Fibroblast of upper back skin (primary cell): ENCODE results near the gene TP53I3.
A peak's percentile ranks its signal among the peaks of the same experiment; 100 is the strongest.
"Not testable (repeated sequence)": the region's sequence is repeated elsewhere in the genome, so short reads cannot be mapped to it uniquely, and the experiment has no call there.

Experiments used
- DNase-seq: peaks from one replicate; pipeline ENCODE4 v3.0.0-alpha.2; 2013

Gene TP53I3

GRCh38 chr2:24095171-24095677, 10.6 kb upstream of the TP53I3 start:
- DNase-seq, result not testable (repeated sequence)

- DNase-seq, result not testable (repeated sequence)
Measured at GRCh38 chr2:24093270-24093669, 8.6 kb upstream of the TP53I3 start.

DNA sequence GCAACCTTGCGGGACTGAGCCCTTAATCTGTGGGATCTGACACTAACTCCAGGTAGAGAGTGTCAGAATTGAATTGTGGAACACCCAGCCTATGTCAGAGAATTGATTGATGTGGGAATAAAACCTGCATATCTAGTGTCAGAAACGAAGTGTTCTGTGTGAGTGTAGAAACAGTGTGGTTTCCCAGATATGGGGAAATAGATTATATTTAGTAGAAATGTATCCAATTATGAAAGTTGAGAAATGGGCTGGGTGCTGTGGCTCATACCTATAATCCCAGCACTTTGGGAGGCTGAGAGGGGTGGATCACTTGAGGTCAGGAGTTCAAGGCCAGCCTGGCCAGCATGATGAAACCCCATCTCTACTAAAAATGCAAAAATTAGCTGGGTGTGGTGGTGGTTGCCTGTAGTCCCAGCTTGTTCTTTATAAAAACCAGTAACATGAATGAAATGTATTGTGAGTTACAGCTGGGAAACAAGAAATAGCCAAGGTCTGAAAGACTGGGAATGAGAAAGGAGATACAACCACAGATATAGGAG, 4.3 kb upstream of the TP53I3 start:
- DNase-seq, result no peak

DNA sequence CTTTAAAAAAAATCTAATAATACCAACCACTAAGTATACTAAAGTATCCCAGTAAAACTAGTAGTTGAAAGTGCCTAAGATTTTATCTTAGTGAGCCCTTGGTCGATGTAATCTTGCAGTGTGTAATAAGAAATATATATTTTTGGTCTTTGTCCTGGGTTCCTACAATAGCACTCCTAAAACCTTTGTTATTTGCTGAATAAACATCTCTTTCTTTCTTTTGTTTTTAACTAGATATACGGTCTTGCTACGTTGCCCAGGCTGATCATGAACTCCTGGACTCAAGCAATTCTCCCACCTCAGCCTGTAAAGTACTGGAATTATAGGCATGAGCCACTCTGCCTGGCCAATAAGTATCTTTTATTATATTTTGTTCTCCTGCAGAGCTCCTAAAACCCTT, 2.4 kb upstream of the TP53I3 start:
- no peak for DNase-seq

GRCh38 chr2:24086241-24086640, 1.6 kb upstream of the TP53I3 start:
- no peak for DNase-seq

GRCh38 chr2:24085200-24085489, 511 bp upstream of the TP53I3 start:
- DNase-seq, result no peak

GRCh38 chr2:24083567-24084385, 858 bp downstream of the TP53I3 start:
- DNase-seq, result peak; percentile 87

GRCh38 chr2:24082787-24083566, 1.7 kb downstream of the TP53I3 start:
- no peak for DNase-seq

DNA sequence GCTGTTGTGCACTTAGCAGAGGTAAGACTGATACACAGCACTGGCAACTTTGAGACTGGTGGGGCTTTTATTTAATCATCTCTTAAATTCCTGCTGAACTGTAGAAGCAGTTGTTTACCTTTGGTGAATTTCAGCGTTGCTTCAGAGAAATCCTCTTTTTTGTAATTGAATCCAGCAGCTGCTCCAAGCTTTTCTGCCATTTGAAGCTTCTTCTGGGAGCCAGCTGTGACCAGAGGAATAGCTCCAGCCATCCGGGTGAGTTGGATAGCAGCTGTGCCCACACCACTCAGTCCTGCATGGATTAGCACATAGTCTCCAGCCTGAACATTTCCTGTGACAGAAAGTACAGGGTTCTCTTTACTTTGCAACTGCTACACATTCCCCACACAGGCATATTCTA, 3.9 kb downstream of the TP53I3 start:
- DNase-seq, result no peak

- DNase-seq, result no peak
Measured at GRCh38 chr2:24077879-24078278, 6.8 kb downstream of the TP53I3 start.

GRCh38 chr2:24077535-24077877, 7.1 kb downstream of the TP53I3 start:
- no peak for DNase-seq

DNA sequence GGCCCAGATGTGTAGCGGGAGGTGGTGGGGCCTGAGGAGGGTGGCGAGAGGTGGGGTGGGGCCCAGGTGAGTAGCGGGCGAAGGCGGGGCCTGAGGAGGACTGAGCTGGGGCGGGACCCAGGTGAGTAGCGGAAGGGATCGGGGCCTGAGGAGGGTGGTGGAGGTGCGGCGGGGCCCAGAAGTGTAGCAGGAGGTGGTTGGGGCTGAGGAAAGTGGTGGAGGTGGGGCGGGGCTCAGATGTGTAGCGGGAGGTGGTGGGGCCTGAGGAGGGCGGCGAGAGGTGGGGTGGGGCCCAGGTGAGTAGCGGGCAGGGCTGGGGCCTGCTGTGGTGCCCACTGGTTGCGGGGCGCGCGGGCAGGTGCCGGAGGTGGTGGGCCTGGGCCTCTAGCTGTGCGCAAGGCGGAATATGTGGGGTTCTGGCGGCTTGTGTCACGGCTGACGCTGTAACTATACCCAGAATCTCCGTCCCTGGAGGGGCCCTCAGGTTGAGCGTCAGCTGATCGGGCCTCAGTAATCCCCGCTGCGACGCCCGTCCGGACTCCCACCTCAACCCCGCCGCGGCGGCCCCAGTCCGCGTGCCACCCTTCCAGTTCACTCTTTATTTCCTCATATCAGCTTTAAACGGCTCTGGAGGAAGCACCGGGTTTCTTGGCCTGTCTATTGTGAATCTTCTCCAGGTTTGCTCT, 7.6 kb downstream of the TP53I3 start:
- no peak for DNase-seq

GRCh38 chr2:24075915-24076848, 8.5 kb downstream of the TP53I3 start, which contains the start of gene SF3B6:
Gene SF3B6 (minus strand): TSS chr2:24076326. CDS start chr2:24076229, 97 bp downstream.
- peak; percentile 98 for DNase-seq

DNA sequence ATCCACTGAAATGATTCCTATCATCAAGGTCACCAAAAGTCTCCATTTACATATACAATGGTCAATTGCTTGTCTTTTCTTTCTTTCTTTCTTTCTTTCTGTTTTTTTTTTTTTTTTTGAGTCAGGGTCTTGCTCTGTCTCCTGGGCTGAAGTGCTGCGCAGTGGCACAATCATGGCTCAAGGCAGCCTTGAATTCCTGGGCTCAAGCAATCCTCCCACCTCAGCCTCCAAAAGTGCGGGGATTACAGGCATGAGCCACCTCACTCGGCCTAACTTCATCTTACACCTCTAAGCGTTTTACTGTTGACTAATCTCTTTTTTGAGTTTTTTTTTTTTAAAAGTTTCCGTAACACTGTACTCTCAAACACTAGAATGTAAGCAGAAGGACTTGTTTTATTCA, 9.4 kb downstream of the TP53I3 start:
- no peak for DNase-seq

DNA sequence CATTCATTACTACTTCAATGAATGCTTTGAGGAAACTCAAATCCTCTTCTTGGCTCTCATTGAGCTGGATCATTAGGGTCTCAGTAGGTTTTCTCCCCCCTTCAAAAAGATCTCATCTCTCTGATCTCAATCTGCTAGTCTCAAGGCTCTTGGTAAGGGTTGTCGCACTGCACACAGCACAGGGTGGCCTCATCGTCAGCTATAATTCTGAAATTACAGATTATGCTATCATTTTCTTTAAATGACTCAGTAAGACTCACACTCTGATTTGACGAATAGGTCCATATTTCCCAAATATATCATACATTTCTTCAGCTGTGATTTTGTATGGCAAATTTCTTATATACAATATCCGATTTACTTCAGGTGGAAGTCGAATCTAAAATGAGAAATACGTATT, 10.8 kb downstream of the TP53I3 start:
- DNase-seq, result no peak

DNA sequence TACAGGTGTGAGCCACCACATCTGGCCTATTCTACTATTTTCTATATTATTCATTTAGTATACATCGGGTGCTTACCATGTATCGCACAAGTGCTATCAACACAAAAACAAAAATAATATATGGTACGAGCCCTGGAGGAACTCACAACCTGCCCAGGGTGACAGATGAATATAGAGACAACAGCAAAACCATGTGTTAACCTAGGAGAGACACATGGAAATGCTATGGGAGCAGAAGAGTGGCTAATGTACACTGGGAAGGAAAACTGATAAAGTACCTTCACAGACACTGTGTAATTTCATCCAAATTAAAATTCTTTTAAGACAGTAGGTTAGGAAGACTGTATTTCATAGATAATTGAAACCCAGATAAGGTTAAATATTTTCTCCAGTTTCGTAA, 12.4 kb downstream of the TP53I3 start:
- no peak for DNase-seq

DNA sequence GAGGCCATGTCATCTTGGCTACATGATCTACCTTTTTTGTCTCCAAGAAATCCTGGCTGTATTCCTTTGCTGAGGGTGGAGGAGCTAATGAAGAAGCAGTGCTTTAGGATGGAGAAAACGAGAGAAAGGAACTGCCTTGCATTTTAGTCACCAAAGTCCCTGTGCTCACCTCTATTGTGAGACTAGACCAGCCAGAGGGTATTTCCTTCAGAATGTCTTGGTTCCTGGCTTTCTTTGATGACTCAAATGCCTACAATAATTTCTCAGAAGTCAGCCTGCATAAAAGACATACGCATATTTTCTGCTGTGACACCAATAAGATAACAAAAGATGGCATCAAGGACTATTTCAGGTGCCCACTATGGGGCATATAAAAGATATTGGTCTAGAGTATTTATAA, 19.3 kb downstream of the TP53I3 start:
- DNase-seq, result no peak

GRCh38 chr2:24058564-24059271, 25.9 kb downstream of the TP53I3 start:
- no peak for DNase-seq

GRCh38 chr2:24055750-24056149, 28.9 kb downstream of the TP53I3 start:
- no peak for DNase-seq

GRCh38 chr2:24054366-24055010, 30.1 kb downstream of the TP53I3 start:
- DNase-seq, result no peak

DNA sequence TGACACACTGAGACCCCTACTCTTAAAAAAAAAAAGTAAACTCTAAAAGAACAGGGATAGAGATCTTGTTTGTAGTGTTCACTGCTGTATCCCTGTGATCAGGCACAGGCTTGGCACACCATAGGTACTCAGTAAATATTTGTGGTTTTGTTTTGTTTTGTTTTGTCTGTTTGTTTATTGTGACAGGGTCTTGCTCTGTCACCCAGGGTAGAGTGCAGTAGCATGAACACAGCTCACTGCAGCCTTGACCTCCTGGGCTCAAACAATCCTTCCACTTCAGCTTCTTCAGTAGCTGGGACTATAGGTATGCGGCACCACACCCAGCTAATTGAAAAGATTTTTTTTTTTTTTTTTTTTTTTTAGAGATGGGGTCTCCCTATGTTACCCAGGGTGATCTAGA, 31.7 kb downstream of the TP53I3 start:
- no peak for DNase-seq
